ENCODE data around the gene ZFYVE19.

Gene ZFYVE19

DNA sequence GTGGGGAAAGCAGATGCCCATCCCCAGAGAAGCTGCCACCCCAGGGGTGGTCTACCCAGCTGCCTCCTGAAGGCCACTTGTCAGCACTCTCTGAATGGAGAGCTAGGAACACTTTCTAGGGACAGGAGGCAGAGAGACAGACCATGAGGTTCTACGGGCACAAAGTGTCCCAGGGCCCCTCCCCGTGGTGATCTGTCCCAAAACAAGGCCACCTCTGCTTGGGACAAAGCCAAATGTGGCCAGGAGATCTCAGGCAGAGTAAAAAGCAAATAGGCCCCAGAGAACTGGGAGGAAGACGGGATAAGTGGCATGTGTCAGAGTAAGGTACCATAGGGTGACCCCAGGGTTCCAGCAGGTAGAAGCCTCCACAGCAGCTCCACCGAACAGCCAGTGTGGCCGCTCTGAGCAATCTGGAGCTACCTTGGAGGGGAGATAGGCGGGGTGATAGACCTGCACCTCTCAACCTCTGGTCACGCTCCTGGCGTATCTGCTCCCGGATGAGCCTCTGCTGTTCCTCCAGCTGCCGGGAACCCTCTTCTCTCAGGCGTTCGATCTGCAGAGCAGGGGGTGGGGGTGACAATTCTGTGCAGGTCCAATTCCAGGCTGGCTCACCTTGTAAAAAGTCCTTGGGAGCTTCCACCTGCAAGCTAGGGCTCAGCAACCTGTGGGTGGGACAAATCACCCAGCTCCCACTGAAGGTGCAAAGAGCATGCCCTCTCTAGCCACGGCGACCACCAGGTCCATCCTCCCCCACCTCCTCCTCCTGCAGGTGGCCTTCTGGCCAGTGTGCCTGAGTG is 31.0 kb upstream of the ZFYVE19 start:
- DNase-seq (ENCODE audit: low read depth in 3 of 3): no peak

GRCh38 chr15:40776537-40777141 is 30.2 kb upstream of the ZFYVE19 start:
- no peak for DNase-seq (ENCODE audit: low read depth in 3 of 3)

DNA sequence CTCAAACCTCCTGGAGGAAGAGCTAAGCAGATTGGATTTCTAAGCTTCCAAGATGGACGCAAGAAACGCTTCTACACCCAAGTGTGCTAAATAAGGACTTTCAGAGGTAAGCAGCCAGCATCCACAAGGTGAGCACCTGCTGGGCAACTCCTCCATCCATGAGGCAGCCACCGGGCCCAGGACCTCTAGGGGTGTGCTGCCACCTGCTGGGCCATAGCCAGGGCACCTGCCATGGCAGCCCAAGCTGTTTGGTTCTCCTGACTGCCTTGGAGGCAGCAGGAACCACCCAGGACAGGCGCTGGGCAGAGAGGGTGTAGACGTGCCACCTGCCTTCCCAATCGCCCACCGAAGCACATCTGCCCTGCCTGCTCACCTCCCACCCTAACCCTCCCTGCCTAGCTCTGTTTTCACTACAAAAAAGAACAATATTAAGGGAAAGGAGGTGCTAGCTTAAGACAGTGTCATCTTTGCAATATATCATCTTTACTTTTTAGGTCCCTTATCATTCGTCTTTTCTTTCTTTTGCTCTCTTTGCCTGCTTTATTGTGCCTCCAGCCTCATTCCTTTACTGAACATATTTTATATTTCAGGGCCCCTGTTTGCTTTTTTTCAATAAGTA is 24.2 kb upstream of the ZFYVE19 start:
- peak; percentile 52 to 68 (median 62) for DNase-seq (ENCODE audit: low read depth in 3 of 3)

DNA sequence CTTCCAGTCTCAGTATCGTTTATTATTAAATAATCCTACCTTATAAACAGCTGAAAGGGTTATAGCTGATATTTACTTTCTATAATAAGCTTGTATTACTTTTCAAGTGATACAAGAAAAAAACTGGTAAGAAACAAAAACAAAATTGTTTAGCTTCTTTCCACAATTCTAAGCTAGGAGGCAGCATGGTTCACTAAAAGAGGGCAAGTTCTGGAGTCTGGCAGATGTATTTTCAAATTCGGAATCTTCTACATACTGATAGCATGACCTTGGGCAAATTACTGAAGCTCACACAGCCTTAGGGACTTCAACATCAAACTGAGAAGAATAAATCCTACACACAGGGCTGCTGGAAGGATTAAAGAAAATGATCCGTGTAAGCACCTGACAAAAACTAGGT is 21.7 kb upstream of the ZFYVE19 start:
- DNase-seq (ENCODE audit: low read depth in 3 of 3): no peak

DNA sequence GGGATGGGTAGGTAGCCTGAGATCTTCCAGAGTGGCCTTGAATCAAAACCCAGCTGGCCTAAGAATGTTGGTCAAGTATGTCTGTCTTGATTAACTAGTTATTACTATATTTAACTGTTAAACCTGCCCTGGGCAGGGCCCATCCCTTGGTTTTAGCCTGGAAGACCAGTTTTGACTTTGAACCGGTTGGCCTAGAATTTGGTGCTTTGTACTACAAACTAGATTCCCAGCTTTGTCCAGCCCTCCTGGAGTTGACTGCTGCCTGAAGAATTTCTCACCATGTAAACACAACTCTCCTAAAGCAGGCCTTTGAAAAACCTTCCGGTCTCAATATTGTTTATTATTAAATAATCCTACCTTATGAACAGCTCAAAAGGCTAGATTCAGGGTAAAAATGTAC is 21.1 kb upstream of the ZFYVE19 start:
- DNase-seq (ENCODE audit: low read depth in 3 of 3): no peak

DNA sequence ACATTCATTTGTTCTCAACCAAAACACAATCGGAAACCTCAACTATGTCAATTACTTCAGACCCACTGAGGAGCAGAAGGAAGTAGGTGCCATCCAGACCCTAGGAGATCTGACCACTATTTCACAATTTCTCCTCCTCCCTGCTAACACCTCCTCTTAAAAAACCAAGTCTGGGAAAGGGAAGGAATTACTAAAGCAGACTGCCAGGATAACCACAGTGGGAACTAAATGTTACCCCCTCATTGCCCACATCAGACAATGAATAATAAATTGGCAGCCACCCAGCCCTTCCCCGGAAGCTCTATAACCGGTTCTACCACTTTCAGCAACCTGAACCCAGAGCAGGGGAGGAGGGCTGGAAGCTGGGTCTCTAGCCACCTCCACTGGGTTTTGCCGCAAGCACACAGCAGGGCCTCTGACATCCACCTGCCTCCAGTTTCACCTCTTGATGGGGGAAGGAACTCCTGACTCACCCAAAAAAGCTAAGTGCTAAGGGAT is 19.5 kb upstream of the ZFYVE19 start:
- peak in 2 of 3 donors; percentile 55 to 61 for DNase-seq (ENCODE audit: low read depth in 3 of 3)

- DNase-seq (ENCODE audit: low read depth in 3 of 3): no peak
These were observed 18.9 kb upstream of the ZFYVE19 start for GRCh38 chr15:40787991-40788390.

GRCh38 chr15:40789119-40789518 is 17.8 kb upstream of the ZFYVE19 start:
- DNase-seq (ENCODE audit: low read depth in 3 of 3): no peak

DNA sequence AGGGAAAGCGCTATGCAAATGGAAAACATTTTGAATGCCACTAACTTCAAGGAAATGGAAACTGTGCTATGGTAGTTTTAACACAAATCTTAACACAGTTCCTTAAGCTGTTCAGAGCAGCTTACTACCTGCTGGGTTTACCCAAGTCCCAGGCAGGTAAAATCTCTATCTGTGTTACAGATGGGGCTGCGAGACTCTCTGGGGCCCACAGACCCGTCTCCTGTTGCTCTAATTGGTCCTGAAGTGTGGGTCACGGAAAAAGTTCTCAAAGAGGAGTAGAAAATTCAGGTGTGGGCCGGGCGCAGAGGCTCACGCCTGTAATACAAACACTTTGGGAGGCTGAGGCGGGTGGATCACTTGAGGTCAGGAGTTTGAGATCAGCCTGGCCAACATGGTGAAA is 16.9 kb upstream of the ZFYVE19 start:
- DNase-seq (ENCODE audit: low read depth in 3 of 3): no peak

- DNase-seq (ENCODE audit: low read depth in 3 of 3): no peak
These were observed 16.2 kb upstream of the ZFYVE19 start for GRCh38 chr15:40790718-40791117.

- no peak for DNase-seq (ENCODE audit: low read depth in 3 of 3)
These were observed 14.5 kb upstream of the ZFYVE19 start for GRCh38 chr15:40792394-40792793.

DNA sequence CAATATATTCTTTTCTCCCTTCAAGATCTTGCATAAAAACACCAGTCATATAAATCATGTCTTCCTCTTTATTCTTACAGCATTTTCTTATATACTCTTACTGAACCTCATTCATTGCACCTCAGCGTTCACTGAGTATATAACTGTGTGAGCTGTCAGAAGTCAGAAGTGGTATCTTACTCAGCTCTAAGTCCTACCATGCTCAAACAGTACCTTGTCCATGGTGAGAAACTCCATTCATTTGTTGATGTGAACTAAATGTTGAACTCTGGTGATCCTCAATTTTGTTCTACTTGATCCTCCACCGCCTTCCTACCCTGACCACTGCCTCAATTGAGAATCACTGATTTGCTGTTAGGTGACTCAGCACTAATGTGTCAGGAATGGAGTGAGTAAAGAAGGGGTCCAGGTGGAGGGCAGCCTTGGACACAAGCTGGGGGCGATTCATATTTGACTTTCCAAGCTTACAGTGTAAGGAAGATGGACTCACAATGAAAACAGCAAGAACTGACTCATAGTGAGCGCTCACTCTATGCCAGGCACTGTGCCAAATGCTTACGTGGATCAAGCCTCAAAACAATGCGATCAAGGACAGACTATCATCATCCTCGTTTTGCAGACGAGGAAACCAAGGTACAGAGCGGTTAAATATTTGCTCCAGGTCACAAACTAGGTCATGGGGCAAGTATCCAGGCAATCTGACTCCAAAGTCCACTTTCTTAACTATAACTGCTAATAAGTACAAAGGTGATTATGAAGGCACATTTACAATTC is 13.5 kb upstream of the ZFYVE19 start:
- DNase-seq (ENCODE audit: low read depth in 3 of 3): no peak

GRCh38 chr15:40796041-40796440 is 10.8 kb upstream of the ZFYVE19 start:
- no peak for DNase-seq (ENCODE audit: low read depth in 3 of 3)

GRCh38 chr15:40796512-40796911 is 10.4 kb upstream of the ZFYVE19 start:
- DNase-seq (ENCODE audit: low read depth in 3 of 3): no peak

DNA sequence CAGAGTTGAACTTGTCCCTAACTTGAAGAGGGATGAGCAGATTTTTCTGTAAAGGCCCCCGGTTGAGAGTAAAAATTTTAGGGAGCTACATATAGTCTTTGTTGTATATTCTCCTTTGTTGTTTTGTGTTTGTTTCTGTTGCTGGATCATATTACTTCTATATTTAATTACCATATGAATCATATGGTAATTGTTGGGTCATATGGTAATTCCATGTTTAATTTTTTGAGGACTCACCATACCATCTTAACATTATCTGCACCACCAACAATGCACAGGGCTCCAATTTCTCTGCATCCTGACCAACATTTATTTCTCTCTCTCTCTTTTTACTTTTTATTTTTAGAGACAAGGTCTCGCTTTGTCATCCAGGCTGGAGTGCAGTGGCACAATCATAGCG is 7.4 kb upstream of the ZFYVE19 start:
- no peak for DNase-seq (ENCODE audit: low read depth in 3 of 3)

- DNase-seq (ENCODE audit: low read depth in 3 of 3): no peak
These were observed 3.8 kb upstream of the ZFYVE19 start for GRCh38 chr15:40803076-40803475.

DNA sequence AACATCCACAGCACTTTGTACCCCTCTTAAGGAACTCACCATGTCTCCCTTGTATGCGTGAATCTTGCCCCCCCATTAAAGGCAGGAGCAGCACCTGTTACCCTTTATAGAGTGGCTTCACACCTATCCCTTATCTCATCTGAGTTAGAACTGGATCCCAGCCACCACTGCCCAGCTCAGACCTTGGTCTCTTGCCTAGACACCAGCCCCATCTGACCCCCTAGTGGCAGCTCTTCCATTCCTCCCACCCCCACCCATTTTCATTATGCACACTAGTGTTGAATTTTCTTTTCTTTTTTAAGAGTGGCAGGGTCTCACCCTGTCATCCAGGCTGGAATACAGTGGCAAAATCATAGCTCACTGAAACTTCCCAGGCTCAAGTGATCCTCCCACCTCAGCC is 3.2 kb upstream of the ZFYVE19 start:
- DNase-seq (ENCODE audit: low read depth in 3 of 3): no peak

- DNase-seq (ENCODE audit: low read depth in 3 of 3): no peak
These were observed 239 bp upstream of the ZFYVE19 start for GRCh38 chr15:40806672-40807027.

DNA sequence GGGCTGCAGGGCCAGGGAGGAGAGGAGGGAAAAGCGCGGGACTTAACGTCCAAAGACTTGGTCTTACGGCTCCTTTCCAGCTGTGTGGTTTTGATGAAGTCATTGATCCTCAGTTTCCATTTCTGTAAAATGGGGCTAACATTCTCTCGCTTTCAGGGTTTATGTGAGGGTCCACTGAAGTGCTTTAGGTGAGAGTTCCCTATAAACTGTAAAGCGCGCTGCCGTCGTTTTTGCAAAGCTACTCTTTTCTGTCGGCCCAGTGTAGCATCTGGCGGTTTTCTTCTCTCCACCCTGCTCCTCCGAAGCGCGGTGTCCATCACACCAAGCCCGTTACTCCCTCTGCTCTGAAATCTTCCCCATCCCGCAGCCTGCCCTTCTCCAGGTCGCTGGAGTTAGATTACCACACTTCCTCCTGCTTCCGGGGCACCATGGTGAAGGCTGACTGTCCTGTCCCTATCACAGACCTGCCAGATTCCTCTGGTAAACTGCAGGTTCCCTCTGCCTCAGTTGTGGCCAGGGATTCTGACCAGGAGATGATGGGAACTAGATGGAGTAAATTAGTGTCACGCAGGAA is 1.1 kb downstream of the ZFYVE19 start:
- DNase-seq (ENCODE audit: low read depth in 3 of 3): no peak

GRCh38 chr15:40808861-40809450 is 2.1 kb downstream of the ZFYVE19 start:
- DNase-seq (ENCODE audit: low read depth in 3 of 3): no peak

DNA sequence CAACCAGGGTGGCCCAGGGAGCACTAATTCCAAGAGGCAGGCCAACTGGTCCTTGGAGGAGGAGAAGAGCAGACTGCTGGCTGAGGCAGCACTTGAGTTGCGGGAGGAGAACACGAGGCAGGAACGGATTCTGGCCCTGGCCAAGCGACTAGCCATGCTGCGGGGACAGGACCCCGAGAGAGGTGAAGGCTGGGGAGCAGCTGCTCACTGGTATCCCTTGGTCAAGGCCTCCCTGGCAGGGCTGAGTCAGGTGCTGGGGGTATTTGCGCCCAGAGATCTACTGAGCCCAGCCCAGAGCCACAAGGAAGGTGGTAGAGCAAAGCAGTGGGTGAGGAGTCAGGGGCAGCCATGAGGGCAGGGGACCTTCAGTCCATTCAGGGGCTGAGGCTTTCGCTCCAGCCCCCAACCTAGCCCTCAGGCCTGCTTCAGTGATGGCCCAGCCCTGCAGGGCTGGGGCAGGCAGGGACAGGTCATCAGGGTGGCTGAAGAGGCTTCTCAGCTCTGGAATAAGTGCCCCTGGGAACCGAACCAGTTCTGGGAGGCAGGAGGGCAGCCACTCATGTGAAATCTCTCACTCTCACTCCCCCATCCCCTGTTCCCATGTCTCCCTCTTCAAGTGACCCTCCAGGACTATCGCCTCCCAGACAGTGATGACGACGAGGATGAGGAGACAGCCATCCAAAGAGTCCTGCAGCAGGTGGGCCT is 6.0 kb downstream of the ZFYVE19 start:
- DNase-seq (ENCODE audit: low read depth in 3 of 3): no peak
